CD4-positive, alpha-beta T cell treated with Interleukin-15 for 4 hours (primary cell): ENCODE results near the gene EML5.

ENCODE experiments used
- DNase-seq: peaks from one replicate; pipeline ENCODE4 v3.0.0-alpha.2; 2020; ENCODE audit warnings: low spot score

Gene EML5

DNA sequence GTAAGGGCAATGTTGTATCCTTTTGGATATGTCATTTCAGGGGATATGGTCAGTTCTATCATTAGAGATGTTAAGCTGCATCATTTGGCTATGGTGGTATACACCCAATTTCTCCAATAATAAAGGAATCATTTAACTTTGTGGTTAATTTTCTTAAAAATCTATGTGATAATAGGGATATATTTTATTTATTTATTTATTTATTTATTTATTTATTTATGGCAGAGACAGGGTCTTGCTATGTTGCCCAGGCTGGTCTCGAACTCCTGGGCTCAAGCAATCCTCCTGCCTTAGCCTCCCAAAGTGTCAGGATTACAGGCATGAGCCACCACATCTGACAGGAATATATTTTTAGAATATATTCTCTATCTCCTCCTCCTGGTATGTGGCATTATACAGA, 85.7 kb downstream of the EML5 start:
- no peak for DNase-seq

DNA sequence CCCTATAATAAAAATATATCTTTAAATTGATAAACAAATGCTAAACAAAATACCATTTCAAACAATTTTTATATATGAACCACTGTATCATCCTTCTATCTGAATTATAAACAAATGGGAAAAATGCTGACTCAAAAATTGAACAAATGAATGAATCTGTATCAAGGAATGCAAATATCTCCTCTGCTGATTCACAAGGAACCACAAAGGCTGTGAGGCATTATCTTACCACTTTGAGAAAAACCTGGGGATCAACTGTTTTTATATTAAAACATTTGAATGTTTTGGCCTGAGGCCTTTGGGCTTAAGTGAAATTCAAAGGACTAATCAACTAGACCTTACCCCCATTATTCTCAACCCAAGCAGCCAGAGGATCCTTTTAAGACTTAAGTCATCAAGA, 86.3 kb downstream of the EML5 start:
- no peak for DNase-seq

DNA sequence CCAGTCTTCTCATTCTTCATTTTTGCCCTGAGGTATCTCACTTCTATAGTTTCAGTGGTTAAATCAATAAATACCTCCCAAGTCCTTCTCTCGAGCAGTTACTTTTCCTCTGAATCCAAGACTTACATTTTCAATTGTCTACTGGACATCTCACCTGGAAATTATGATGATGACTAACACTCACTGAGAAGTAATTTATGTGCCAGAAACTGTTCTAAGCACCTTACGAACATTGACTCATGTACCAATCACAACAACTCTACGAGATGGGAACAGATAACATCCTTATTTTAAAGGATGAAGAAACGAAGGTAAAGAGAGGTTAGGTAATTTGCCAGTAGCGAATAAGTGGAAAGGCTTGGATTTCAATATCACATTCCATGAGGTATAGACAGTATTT, 94.1 kb downstream of the EML5 start:
- no peak for DNase-seq

DNA sequence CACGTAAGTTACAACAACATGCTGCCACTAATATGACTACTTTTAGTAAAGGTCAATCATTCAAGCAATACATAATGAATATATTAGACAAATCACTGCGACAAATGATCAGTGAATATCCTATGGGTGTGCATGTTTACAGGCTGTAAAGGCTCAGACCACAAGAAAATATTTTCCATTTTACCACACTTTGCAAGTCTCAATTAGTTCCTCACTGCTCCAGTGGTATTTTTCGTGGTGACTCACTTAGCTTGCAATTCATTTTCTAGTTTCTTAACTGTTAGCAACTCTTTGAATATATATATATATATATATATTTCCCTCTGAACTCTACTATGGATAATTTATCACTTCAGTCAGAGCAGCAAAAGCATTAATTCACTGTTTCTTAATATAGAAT, 96.9 kb downstream of the EML5 start:
- no peak for DNase-seq

DNA sequence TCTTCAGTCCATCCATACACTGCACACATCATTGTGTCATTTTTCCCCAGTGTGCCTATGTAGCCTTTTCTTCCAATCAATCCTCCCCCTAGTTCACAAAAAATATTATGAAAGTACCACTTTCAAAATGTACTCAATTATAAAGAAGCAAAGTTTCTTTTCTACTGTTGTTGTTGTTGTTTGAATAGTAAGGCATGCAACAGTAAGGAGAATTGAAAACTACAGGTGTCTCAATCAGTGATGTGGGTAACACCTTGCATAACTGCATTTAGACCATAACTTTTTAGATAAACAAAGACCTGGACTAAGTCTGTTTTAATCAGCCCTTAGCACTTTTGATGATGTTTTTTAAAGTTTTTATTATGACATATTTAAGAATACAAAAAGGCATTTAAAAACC, 104.4 kb downstream of the EML5 start:
- DNase-seq, result no peak

DNA sequence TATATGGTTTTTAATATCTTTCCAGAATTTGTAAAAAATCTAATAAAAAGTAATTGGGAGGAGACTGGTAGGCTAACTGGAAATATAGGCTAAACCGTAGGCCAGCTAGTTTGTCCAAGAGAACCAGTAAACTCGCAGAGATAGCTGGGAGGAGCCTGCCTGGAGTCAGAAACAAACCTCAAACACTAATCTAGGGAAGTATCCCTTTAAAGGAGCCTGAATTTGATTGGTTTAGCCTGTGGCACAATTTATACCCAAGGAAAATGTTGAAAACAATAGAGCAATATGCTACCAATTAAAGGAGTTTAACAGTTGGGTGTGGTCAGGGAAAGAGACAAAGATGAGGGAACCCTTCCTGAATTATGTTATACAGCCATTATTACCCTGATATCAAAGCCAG, 109.6 kb downstream of the EML5 start:
- DNase-seq, result no peak

DNA sequence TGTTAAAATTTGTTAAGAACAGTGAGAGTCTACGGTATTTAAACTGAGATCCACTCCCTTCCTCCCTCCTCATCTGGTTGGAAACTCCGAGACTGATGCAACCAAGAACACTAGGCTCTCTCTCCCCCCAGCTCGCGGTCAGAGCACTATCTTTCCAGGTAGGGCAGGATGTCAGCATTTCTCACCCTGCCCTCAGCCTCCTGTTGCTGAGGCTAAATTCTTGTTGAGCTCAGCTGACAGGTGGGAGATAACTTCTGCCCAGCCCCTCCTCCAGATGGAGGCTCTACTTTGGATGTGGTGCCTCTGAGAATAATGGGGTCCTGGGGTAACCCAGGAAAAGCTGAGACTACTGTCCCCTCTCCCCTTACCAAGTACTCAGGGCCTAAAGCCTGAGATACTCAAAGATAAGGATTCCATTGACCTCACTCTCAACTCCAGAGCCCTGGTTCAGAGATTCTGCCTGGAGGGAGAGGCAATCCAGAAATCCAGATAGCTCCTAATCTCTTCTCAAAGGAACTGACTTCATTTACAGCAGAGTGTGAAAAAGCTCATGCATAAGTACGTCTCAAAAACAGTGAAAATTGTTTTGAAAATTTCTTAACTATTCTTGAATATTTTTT, 110.1 kb downstream of the EML5 start:
- DNase-seq, result no peak

DNA sequence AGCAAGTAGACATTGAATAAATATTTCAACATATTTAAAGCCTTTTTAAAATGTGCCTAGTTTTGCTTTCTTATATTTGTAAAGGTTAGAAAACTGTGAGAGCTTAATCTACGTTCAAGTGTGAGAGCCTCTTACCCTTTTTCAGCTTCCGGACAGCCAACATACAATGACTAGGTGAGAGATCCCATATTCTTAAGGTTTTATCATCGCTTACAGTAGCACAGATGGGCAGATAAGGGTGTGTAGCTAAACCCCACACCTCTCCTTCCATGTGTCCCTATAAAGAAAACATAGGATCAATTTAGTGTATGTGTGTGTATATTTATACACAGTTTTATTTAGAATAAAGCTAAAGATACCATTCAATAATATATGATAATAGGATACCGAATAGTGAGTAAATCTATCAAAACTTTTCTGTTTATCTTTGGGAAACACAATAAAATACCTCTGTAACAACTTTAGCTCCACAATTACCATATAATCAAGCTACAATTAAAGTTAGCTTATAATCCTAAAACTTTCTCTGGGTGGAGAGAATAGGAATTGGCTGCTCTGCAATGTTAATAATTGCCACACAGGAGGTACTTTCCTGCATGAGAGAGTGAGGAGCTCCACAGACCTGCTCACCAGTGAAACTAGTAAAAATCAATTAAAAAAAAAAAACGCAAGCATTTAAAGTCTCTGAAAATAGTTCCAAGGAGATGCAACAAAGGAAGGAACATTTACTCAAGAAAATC, 110.8 kb downstream of the EML5 start:
- no peak for DNase-seq

DNA sequence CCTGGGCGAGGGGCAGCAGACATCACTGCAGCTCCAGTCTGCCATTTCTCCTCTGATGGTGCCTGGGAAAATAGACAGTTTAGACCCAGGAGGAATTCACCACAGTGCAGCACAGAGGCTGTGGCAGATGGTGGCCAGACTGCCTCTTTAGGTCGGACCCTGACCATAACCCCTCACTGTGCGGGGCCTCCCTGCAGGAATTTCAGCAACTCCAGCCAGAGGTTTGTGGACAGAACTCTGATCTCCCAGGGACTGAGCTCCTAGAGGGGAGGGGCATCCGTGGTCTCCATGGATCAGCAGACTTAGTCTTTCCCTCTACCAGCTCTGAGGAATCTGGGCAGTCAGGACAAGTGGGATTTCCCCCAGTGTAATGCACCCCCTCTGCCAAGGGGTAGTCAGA, 123.4 kb downstream of the EML5 start:
- DNase-seq, result no peak

DNA sequence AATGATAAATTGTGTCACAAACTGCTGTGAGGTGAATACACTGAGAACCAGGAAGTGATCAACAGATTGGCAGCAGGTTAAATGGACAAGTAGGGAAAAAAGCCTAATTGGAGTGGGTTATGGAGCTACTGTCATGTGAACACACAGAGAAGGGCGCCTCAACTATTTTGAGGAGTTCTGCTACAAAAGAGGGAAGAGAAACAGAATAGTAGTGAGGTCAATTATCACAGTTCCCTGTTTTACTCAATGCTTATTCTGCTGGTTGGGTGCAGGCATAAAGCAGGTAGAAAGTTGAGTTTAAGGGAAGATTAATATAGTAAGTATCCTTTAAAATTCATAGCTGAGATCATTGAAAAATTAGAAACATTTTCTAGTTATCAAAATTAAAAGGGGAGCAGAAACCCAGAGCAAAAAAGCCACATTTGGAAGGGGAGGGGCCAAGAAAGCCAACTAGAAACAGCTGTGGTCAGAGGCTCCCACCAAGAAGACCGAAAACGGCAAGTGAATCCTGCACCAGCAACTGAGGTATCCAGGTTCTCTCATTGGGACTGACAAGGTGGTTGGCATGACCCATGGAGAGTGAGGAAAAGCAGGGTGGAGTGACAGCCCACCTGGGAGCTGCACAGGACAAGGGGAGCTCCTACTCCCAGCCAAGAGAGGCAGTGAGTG, 124.2 kb downstream of the EML5 start:
- DNase-seq, result no peak

DNA sequence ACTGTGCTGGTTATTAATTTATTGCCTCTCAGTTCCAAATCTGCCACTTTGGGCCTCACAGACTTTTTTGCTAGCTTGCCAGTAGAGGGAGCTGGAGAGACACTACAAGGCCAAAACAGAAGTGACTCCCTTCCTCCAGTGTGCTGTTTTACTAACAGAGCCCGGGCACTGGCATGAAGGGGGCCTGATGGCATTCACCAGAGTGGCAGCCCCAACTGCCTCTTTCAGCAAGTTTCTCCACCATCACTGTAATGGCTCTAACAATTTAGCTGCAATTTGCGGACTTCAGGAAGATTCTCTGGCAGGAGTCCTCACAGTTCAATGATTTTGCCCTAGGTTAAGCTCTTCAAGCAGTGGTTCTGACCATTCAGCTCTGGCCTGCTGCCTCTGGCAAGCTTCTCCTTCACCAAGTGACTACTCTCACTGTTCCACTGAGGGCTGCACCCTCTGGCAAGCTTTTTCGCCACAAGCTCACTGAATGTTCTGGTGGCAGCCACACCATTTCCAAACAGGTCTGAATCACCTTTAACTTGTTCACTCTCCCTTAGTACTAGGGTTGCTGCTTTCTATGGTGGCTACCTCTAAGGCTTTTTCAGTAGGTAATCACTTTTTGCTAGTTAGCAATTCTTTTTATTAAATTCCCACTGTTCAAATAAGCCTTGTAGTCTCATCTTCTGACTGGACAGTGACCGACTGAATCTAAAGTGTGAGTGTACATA, 125.0 kb downstream of the EML5 start:
- peak; percentile 65 for DNase-seq

DNA sequence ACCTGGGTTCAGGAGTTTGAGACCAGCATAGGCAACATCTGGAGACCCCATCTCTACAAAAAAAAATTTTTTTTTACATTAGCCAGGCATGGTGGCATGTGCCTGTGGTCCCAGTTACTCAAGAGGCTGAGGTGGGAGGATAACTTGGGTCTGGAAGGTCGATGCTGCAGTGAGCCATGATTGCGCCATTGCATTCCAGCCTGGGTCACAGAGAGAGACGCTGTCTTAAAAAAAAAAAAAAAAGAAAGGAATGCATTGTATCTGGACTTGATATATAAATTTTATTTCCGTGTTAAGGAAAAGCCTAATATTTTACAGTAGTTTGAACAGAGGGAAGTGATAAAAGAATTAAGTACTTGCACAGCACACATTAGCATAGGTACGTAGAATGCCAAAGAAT, 132.7 kb downstream of the EML5 start:
- no peak for DNase-seq

DNA sequence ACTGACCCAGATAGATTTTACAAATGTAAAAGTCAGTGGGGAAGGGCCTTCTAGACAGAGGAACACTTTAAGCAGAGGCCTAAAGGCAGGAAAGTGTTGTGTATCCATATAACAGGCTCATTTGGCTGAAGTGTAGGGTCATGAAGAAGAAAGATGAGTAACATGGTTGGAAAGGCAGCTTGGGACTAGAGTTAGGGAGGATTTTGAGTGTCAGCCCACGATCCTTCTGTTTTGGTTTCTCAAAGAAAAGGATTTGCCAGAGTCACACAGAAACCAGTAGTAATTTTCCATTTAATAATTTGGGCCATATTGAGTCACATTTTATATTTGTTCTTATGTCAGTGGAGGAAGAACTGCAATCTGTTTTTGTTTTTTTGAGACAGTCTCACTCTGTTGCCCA, 153.5 kb downstream of the EML5 start:
- DNase-seq, result no peak

DNA sequence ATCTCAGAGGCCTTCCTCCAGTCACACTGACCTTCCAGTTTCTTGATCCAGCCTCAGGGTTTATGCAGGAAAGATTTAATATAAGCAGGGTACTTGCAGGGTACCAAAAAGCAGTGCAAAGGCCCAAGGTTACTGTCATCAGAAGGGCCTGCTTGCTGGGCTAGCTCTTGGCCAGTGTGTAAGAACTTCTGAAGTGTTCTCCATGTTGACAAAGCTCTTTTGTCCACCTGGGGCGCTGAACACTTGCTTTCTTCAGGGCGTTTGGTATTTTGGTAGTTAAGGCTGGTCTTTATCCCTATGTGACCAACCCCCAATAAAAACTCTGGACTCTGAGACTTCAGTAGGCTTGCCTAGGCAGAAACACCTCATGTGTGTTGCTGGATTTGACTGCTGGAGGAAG, 160.2 kb downstream of the EML5 start:
- DNase-seq, result no peak

DNA sequence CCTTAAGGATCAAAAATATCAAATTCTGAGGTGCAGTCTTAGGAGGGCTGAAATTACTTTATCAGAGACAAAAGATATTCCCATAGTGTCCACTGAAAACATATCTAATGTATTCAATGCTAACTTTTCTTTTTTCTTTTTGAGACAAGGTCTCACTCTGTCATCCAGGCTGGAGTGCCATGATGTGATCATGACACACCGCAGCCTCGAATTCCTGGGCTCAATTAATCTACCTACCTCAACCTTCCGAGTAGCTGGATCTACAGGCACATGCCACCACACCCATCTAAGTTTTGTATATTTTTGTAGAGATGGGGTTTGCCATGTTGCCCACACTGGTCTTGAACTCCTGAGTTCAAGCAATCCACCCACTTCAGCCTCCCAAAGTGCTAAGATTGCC, 161.7 kb downstream of the EML5 start:
- no peak for DNase-seq

DNA sequence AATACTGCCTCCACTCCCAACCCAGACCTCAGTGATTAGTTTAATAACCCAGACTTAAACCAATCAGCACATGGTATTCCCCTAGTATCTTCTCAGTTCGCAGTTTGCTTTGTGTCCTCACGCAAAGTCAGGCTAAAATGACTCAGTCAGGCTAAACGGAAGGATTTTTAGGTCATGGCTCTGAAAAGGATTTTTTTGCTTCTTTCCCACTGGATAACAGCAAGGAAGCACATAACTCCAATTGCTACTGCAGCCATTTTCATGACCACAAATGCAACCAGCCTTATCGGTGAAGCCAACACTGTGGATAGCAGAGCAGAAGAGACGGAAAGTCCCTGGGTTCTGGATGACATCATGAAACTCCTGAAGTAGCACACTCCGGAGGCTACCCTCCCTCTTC, 162.2 kb downstream of the EML5 start:
- no peak for DNase-seq

DNA sequence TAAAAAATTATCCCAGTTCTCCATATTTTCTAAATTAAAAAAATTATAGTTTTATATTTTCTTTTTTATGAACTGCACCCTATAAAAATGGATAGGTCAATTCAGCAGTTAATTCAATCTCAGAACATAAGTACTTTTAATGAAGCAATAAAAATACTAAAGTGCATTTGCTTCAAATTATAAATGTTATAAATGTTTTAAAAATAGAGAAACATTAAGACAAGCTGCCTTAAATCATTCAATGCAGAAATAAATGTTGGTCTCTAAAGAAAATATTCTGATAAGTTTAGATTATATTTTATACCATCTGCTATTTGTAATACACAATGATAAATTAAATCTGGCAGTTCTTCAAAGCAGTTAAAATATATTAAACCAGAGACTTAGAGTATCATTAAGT, 164.3 kb downstream of the EML5 start:
- DNase-seq, result no peak

DNA sequence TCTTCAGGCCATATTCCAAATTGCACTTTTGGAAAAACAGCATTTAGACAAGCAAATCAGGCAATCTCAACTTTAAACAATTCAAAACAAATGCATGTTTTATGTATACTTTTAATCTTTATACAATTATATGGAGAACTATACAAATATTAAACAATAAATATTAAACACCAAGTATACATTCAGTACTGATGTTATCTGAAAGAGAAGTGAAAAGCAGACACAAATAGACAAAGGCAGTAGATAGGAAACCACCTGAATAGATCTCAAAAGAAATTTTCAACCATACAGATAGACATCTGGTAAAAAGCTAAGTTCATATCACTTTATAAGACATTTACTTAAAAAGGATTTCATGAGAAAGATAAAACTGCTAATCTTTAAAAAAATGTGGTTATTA, 164.7 kb downstream of the EML5 start:
- no peak for DNase-seq

DNA sequence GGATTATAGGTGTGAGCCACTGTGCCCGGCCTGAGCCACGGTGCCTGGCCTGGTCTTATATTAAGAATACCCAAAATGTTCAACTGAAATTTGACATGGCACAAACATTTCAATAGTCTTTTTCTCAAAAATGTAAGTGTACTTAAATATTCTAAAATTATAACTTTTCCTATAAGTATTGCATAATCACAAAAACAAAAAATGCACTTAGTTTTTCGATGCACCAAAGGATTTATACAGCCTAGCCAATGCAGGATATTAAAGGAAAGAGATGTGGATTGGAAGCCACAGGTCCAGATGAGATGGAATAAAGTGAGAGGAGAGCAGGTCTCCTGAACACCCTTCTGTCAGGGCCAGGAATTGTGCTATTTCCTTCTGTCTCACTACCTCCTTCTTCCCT, 167.1 kb downstream of the EML5 start:
- DNase-seq, result no peak

DNA sequence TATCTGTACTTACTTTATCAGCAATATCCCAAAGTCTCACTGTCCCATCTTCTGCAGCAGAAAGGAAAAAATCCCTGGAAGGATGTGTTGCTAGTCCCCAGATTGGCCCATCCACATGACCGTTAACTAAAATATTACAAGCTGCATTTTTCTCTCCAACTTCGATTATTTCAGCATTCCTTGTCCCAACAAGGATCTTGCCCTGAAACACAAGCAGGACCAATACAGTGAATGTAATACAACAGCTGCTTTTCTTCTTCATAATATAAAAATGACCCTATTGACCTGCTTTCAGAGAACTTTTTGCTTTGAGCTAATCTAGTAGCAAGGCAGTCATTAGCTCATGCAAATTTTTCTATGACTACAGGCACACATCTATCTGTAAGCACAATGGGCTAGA, 171.7 kb downstream of the EML5 start:
- no peak for DNase-seq

DNA sequence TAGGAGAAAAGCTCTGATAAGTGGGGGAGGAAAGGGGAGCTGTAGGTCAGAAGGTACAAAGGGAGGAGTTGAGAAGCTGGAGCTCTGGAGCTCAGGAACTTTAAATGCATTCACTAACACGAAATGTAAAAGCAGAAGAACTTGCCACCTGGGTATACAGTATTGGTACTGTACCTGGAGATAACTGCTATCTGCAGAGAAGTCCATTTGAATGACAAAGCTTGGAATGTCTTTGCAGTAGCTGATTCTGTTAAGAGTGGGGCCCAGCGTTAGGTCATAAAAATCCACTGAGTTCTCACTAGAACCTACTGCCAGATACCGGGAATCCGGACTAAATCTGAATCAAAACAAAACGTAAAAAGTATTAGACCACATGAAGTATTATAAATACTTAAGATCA, 174.3 kb downstream of the EML5 start:
- DNase-seq, result no peak

DNA sequence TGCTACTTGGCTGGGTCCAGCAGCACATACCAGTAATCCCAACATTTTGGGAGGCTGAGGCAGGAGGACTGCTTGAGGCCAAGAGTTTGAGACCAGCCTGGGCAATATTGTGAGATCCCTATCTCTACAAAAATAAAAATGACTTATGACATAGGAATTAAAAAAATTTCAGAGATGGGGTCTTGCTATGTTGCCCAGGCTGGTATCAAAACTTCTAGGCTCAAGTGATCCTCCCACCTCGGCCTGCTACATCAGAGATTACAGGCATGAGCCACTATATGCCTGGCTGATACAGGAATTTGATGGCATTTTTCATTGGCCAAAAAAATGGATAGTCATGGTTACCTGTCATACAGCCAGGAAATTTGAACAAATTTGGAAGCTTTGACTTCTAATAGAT, 175.3 kb downstream of the EML5 start:
- no peak for DNase-seq

DNA sequence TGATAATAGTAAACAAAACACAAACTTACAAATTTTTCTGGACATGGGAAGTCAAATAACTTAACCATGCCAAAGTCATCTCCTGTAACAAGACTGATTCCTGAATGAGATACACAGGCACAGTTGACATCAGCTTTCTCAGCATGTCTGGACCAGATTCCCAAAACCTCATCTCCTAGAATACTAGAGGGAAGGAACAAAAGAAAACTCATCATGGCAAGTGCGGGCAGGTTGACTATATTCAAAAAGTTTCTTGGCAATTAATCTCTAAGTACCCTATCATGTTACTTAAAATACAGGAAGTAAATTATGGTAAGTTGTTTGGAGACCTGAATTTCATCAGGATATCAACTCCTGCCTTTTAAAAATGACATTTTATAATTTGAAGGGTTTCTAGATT, 176.1 kb downstream of the EML5 start:
- DNase-seq, result no peak
